ENCODE results near the gene IRAK3. TPM values are rescaled to one million over a fixed set of nuclear protein-coding genes. Genes with fewer than 3 reads are reported as not detected.
A peak's percentile ranks its signal among the peaks of the same experiment; 100 is the strongest.
"Not testable (repeated sequence)": the region's sequence is repeated elsewhere in the genome, so short reads cannot be mapped to it uniquely, and the experiment has no call there.

The IRAK3 gene
- total RNA-seq, 1 experiment from 2014 or later = not detected

- Histone ChIP-seq H3K9me3 (replicated peaks) (no peaks in the 10 kb centered on the region), H3K36me3 (no peaks in the 10 kb centered on the region), H3K4me3 (no peak overlapping the region), H3K27me3 (replicated peaks) (no peaks in the 10 kb centered on the region), H3K27ac (no peak overlapping the region), H3K4me1 (replicated peaks) (no peaks in the 10 kb centered on the region)
- no peak for DNase-seq (ENCODE audit: low read depth in 1 of 2, low spot score in 2 of 2)
These were observed 108.9 kb downstream of the IRAK3 start for GRCh38 chr12:66297923-66298322.

GRCh38 chr12:66301944-66302826 is 113.2 kb downstream of the IRAK3 start, which contains the start of gene HELB:
HELB (plus strand) TSS chr12:66302493; CDS start chr12:66302604, 111 bp downstream.
- H3K4me1 ChIP-seq (replicated peaks) = peaks cover 6% of the 10 kb centered on the region
- peak within 1 kb of the TSS; percentile 58 for H3K4me3 ChIP-seq
- H3K36me3 ChIP-seq = no peaks in the 10 kb centered on the region
- peak; percentile 82 to 98 for DNase-seq (ENCODE audit: low read depth in 1 of 2, low spot score in 2 of 2)
- H3K27ac ChIP-seq = peak within 1 kb of the TSS; percentile 48
- no peaks in the 10 kb centered on the region for H3K27me3 ChIP-seq (replicated peaks)
- no peaks in the 10 kb centered on the region for H3K9me3 ChIP-seq (replicated peaks)

DNA sequence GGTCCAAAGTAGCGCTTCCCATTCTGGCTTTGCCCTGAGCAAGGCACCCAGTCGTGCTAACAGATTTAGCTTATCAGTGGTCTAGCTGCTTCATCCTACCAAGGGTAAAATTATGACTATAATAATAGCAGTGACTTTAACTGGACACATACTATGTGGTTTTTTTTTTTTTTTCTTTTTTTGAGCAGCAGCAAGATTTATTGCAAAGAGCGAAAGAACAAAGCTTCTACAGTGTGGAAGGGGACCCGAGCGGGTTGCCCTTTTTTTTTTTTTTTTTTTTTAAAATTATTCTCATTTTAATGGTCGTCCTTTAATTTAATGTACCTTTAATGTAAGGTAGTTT is 113.8 kb downstream of the IRAK3 start:
- H3K27ac ChIP-seq = peak overlapping the region; percentile 48
- DNase-seq (ENCODE audit: low read depth in 1 of 2, low spot score in 2 of 2) = no peak
- H3K27me3 ChIP-seq (replicated peaks) = no peaks in the 10 kb centered on the region
- H3K9me3 ChIP-seq (replicated peaks) = no peaks in the 10 kb centered on the region
- H3K36me3 ChIP-seq = no peaks in the 10 kb centered on the region
- H3K4me1 ChIP-seq (replicated peaks) = peaks cover 6% of the 10 kb centered on the region
- H3K4me3 ChIP-seq = peak overlapping the region; percentile 58

GRCh38 chr12:66303316-66303804 is 114.3 kb downstream of the IRAK3 start:
- H3K27ac ChIP-seq = not testable (repeated sequence)

More at GRCh38 chr12:66303316-66303804, 114.3 kb downstream of the IRAK3 start:
- H3K36me3 ChIP-seq; H3K27me3 ChIP-seq (replicated peaks); DNase-seq (ENCODE audit: low read depth in 1 of 2, low spot score in 2 of 2); H3K4me3 ChIP-seq; H3K9me3 ChIP-seq (replicated peaks); H3K4me1 ChIP-seq (replicated peaks): not testable (repeated sequence)

Other genes starting within 250 kb of the IRAK3 start
- gene LLPH, start 58.5 kb upstream of the IRAK3 start, total RNA-seq (2014; rRNA removed; shearing (Covaris generic)) = 22.0 and 31.2 TPM in 2 replicates
- 162 and 206 TPM in 2 replicates for gene TMBIM4, start 19.2 kb upstream of the IRAK3 start, total RNA-seq (2014; rRNA removed; shearing (Covaris generic))
- gene HELB, start 113.3 kb downstream of the IRAK3 start, total RNA-seq (2014; rRNA removed; shearing (Covaris generic)) = 1.3 and 2.3 TPM in 2 replicates